T follicular helper cell (primary cell): Measurements from ENCODE around the gene HCFC1.

Source experiments
- DNase-seq: peaks from one replicate; pipeline ENCODE4 v3.0.0-alpha.2; 2020; ENCODE audit warnings: low read depth

HCFC1 gene

DNA sequence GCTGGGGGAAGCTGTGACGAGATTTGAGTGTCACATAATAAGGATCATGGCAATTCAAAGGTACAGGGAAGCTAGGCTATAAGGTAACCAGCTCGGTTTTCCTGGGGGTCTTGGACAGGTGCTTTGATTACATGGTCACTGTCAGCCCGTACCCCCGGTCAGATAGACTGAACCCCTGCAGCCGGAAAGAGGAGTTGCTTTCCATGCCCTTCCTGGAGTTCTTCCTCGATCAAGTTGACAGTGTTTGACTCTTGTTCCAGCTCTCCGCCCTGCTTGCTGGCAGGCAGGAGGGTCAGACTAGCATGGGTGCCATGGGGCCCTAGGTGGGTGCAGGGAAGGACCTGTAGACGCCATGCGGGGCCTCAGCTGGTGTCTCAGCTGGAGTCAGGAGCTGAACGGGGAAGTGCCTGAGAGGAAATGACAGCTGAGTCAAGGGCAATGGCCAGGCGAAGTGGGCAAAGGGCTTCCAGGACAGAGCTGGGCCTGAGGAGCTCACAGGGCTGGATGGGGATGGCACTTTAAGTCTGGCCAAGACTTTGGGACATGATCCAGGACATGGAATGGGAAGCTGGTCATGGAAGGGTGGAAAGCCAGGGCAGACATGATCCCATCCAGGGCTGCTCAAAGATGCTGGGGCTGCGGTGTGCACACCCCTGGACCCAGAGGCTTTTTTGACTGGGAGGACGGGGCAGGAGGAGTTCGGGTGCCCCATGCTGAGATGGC is 2.5 kb upstream of the HCFC1 start:
- no peak for DNase-seq

DNA sequence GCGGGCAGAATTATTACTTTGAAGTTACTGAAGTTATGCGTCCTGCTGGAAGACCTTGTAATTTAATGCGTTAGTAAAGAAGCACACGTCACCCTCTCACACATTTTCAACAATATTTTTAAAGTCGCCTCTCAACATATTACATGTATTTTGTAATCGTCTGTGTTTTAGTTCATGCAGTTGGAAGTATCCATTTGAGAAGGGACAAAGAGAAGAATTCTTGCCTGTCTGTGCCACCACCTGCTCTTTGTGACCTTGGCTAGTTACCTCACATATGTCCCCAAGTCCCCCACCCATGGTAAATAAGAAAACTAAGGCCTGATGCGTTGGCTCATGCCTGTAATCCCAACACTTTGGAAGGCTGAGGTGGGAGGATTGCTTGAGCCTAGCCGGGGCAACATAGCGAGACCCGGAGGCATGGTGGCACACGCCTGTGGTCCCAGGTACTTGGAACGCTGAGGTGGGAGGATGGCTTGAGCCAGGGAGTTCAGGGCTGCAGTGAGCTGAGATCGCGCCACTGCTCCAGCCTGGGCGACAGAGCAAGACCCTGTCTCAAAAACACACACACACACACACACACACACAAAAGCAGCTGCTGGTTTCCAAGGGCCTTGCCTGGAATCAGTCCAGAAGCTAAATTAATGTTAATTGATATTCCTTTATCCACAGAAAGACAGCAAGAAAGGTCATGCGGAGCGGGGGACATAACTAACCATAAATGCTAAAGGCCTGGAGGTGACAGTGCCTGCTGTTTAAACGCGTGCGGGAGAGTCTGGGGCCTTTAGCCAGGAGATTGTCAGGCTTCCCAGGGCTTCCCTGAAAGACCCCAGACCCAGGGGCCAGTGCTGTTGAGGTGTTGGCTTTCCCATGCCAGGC is 1.7 kb upstream of the HCFC1 start:
- no peak for DNase-seq

DNA sequence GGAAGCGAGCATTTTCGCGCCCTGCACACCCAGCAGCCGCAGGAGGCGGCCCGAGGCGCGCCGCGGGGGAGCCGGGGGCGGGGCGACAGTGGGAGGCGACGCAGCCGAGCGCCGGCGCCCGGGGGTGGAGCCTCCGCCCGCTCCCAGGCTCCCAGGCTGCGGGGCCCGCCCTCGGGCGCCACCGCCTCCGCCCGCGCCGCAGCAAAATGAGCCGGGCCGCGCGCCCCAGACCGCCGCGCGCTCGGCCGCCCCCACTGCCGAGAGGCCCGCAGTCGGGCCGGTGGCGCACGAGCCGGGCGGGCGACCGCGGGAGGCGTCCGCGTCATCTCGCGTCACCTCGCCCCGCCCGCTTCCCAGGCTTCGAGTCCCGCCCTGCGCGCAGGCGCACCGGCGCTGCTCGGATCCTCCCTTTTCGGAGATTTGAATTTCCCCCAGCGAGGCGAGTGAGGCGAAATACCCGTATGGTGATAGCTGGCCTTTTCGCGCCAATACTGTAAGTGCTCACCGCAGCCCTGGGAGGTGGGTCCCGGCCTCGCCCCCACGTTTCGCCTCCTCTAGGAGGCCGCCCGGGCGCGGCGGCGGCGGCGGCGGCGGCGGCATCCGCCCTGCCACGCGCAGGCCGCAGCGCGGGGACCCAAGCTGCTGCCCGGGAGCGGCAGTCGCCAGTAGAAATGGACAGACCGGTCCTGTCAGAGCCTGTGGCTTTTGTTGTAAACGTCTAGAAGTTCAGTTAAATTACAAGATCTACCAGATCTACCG is 929 bp upstream of the HCFC1 start, which contains the start of gene TMEM187:
TMEM187 (plus strand) TSS at position 387 of the 759 bp plus-strand sequence. CDS start 9,309 bp downstream, outside the sequence.
- DNase-seq, result peak; percentile 83

DNA sequence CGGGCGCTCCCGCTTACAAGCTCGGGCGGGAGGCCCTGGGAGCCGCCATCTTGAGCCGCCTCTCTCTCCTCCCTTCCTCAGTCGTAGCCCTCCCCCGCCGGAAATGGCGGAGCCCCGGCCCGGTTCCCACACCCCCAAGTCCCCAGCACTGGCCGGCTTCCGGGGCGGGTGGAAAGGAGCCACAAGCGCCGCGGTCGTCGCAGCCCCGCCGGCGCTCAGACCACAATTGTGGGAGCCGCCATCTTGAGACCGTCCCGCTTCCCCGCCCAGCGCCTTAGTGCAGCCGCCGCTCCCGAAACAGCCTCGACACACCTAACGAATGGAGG is 531 bp downstream of the HCFC1 start:
- peak; percentile 86 for DNase-seq

DNA sequence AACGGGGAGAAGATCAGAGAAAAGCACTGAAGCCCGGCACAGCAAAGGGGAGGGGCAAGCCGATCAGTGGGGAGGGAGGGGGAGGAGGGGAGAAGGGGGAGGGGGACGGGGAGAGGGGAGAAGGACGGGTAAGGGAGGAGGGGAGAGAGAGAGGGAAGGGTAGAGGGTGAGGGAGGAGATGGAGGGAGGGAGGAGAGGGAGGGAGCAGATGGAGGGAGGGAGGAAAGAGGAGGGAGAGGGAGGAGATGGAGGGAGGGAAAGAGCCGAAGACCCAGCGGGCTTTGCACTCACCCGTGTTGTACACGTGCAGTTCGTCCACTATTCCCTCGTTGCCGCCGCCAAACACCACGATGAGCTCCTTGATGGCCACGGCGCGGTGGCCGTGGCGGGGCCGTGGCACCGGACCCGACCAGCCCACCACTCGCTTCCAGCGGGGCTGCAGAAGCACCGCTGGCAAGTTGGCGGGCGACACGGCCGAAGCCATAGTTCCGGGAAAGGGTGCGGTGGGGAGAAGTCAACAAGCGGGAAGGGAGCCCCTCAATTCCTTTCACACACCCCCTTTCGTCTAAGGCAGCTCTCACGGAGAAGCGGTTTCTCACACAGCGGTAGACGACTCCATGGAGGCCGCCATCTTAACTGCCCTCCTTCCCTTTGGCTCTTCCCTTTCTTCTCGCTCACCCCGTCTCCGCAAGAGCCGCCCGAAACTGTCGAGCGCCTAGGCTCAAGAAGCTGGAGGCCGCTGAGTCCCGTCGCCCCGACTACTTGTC is 1.1 kb downstream of the HCFC1 start:
- DNase-seq, result no peak

DNA sequence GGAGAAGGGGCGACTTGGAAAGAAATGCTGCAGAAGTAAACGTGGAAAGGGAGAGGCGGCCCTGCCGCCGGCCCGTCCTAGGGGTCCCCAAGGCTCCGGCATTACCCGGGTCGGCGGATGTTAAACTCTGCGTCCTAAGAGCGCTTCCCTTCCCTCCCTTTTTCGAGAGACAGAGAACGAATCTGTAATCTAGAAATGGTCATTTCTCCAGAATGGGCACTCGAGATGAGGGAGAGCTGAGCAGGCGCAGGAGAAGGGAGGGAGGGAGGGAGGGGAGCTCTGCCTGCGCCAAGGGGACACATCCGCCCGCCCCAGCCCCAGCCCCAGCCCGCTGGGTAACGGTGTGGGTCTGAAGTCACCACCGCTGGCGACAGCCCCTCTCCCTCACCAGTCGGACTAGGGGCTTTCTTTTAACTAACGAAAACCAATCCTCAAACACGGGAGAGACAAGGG is 1.7 kb downstream of the HCFC1 start:
- DNase-seq, result no peak

DNA sequence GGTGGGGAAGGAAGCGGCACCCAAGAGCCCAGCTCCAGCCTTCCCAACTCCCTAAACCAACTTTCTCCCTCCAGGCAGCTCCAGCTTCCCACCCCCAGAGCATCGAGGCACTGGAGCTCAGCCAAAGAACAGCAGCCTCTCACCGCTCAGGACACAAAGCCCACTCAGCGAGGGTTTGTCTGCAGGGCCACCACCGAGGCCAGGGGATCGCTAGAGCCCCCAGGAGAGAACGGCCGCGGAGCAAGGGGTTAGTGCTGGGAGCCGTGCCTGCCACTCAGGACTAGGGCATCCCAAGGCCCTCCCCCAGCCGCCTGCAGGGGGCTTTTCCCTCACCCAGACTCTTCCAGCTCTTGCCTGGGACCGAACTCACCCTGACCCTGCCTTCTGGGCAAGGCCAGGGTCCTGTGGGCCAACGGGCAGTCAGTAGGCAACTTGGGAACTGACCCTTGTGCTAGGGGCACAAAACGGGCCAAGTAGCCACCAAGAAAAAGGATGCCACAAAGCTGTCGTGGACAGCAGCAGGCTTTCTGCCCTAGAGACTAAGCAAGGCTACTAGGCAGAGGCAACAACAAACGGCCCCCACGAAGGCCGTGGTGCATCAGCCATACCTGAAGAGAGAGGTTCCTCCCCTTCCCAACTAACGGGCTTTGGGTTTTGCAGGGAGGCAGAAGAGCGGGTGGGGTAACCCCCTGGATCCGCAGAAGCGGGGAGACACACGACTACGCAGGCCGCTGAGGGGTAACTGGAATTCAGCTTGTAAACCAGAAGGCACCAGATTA is 2.3 kb downstream of the HCFC1 start:
- no peak for DNase-seq

DNA sequence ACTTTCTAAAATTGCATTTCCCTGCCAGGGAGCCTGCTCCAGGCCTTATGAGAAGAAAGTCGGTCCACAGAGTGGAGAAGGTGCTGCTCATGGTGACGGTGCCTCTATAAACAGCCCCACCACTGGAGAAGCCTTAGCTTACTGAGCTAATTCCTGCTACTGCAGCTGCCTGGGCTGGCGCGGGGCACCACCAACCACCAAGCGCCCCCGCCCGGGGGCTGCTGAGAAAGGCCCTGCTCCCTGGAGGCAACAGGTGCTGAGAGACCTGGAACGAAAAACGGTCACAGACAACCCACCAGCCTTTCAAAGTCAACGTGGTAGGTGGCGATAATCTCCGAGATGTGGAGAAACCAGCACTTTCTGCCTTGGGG is 2.9 kb downstream of the HCFC1 start:
- DNase-seq, result peak; percentile 42

DNA sequence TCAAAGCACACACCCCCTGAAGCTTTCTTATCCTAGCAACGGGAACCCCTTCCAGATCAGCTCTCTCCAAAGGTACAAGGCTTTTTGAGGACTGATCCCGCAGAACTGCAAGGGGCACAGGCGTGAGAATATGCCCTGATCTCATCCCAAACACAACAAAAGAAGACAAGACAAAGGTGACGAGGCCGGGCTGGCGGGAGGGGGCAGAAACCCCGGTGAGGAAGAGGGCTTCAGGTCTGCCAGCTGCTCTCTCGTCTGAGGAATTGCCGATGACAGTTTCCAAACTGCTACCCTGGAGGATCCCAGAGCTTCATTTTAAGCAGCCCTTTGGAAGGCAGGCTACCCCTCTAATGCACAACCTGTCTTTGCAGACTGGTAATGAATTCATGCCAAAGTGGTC is 3.4 kb downstream of the HCFC1 start:
- DNase-seq, result no peak

DNA sequence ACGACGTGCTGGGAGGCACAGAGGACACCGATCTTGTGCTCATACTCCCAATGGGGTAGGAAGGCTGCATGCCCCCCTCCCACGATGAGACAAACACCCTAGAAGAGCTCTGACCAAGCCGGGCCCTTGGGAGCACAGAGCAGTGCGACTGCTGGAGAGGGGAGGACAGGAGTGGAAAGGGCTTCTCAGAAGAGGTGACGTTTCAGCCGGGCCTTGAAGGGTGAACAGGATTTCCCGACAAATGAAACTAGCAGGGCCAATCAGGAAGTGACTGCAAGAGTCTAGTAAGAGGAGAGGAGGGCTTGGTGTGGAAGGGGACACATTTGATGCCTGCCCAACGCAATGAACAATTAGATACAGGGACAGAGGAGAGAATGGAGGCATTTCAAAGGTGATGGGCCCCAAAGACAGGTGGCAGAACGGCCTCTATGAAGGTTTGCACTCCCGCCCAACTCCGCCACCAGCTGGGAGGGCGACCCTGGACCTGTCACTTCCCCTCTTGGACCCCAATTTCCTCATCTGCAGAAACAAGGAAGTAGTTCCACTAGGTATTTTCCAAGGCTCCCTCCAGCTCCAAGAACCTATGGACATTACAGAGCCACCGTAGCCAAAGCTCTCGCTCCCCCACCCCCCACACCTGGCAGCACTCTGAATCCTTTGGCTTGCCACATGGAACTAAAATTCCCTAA is 3.9 kb downstream of the HCFC1 start:
- no peak for DNase-seq

DNA sequence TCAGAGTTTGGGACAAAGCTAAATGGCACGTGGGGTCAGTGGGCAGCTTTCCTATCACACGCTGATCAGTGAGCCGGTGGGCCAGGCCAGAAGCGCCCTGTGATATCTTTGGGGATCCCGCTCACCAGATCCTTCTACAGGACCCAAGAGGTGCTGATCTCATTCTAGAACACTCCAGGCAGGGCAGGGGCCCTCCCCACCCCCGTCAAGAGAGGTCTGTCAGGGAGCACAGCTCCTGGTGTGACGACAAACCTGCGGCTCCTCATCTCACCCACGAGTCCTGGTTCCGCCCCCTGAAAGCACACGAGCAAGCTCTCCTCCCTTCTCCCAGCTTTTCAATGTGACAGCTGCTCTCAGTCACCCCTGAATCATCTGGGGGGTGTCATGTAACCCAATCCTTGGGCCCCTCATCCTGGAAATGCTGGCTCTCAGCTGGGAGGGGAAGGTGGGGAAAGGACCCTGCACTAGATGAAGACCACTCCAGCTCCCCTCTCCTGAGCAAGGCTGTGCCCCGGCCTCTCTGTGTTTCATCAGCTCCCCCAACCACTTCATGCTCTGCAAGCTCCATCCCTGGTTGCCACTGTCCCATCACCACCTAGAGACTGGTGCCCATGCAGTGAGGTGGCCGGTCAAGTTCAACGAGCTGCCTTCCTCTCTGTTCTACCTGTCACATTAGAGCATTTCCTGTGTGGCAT is 4.6 kb downstream of the HCFC1 start:
- no peak for DNase-seq

DNA sequence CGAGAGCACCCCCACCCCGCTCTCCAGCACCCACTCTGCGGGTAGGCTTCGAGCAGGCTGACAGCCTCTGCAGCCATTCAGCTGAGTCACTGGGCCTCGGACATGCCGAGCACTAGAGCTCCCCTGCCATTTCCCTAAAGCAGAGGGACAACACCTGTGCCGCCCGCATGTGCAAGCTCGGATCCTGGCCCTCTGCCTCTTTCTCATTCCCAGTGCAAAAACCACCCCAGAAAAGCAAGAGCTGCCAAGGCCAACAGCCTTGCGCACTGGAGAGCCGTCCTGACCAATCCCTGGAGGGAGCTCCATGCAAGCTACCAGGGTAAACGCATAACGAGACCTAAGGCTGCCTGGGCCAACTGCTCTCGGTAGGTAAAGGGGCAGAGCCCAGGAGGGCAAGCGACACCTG is 5.3 kb downstream of the HCFC1 start:
- DNase-seq, result no peak

DNA sequence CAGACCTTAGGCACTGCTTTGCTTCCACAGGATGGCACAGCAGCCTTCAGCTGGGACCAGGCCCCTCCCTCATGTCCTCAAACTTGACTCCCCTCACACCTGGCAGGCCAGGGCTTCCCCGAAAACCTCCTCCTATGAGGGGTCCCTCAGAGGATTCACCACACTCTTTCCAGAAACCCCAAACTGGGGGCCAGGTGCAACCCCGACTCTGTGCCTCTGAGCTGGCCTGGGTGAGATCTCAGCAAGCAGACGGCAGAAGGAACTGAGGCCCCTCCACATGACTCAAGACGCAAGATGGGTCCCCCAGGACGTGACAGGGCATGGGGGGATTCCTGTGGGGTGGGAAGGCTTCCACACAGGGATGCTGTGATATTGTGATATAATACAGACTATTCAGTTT is 6.2 kb downstream of the HCFC1 start:
- no peak for DNase-seq

DNA sequence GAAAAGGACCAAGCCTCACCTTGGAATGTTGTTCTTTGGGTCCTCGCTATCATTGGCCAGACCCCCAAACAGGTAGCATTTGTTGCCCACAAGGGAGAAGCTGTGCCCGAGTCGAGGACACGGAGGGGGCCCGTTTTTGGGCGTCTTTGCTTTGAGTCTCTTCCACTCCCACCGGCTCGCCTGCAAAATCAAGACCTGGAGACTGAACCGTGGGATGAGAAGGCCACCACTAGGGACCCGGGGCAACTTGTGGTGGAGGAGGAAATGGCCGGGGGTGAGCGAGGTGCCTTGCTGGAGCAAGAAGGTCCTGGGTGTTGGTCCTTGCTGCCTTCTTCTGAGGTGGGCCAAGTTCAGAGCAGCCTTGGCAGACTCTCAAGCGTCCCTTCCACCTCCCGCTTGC is 7.5 kb downstream of the HCFC1 start:
- DNase-seq, result no peak

DNA sequence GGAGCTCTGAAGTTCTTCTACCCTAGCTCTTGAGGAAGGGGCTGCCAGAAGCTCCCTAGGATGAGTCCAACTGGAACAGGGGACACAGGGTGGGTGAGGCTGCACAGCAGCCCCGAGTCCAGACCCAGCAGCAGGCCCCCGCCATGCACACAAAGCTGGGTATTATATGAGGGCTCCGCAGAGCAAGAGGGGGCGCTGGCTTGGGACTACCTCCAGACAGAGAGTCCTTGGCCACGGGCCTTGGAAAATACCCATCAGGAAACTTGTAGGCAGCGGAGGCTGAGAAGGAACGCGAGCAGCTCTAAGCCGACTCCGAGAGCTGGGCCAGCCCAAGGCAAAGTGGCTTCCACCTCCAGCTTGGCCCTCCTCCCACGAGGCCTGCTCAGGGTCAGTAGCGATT is 8.1 kb downstream of the HCFC1 start:
- no peak for DNase-seq

DNA sequence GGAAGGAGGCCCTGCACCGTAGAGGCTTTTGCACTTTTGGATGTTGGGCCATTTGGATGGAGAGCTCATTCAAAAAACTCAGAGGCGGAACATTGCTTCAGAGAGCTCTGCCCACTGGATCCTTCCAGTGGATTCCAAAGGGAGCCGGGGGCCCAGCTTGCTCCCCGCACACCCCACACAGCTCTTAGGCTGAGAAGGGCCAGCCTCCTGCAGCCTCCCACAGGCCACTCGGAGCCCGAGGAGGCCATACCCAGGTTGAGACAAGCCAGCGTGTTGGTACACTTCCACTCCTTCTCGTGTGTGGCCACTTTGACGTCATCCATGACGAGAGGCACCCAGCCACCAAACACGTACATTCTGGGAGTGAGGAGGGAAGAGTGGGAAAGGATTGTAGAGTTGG is 10.3 kb downstream of the HCFC1 start:
- DNase-seq, result no peak

DNA sequence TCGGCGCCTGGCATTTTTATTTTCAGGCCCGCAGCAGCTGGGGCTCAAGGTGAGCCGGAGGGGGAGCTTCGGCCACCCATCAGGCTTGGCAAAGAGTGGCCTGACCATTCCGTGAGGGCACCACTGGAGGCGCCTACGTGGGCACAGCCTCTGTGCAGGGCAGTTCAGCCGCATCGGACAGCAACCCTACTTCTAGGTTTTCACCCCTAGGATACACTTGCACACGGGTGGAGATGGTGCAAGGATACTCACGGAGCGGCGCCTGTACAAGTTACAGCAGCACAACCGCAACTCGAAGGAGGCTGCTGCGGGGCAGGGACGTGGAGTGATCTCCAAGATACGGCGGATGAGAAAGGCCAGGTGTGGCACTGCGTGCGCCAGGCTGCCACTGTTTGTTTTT is 10.8 kb downstream of the HCFC1 start:
- DNase-seq, result no peak

DNA sequence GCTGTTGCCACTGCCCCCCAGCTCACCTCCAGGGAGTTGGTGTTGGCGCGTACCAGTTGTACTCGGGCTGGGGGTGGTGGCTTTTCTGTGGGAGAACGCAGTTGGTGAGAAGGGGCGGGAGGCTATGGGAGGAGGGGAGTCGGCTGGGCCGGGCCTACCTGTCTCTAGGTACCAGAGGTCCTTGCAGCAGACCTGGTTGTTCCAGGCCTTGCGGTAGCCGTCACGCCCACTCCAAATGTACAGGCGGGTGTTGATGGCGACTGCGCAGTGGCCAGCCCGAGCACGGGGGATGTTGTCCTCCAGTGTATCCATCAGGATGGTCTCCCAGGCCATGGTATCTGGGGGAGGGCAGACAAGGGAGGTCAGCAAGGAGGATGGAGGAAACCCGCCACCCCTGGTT is 11.5 kb downstream of the HCFC1 start:
- no peak for DNase-seq

DNA sequence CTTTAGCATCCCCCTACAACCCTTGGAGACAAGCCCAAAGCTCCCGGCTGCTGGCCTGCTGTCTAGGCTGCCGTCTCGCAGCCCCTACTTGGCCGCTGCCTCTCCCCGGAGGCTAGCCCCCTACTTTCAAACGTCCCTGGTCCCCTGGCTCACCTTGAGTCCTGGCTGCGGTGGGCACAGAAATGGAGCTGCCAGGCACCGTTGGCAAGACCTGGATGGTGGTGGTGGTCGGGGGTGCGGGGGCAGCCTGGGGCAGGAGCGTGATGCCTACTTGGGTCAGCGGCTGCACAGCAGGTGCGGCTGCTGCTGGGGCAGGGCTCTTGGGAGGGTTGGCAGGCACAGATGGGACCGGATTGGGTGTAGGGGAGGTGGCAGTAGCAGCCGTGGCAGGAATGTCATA is 12.0 kb downstream of the HCFC1 start:
- DNase-seq, result no peak

DNA sequence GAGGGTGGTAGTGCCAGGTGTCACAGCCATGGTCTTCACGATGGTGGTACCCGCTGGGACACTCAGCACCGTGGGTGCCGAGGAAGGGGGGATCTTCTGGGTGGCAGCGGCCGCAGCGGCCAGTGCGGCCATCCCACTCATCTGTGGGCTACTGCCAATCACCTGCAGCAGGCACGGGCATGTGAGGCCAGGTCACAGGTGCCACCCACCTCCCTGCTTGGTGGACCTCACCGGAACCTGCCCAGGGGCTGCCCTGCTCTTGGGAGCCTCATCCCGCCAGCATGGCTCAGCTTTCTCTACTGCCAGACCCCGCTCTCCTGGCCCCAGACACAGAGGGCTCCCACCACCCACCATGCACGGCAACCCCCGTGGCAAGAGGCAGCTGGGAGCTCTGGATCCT is 13.0 kb downstream of the HCFC1 start:
- no peak for DNase-seq
